ENCODE measurements around the gene TAAR5. TPM values are rescaled to one million over a fixed set of nuclear protein-coding genes. Genes with fewer than 3 reads are reported as not detected.

Gene TAAR5
- total and polyA plus RNA-seq, 2 donors (not counting 3 experiments of a cell fraction or from before 2014, with no cell fraction given) = not detected

DNA sequence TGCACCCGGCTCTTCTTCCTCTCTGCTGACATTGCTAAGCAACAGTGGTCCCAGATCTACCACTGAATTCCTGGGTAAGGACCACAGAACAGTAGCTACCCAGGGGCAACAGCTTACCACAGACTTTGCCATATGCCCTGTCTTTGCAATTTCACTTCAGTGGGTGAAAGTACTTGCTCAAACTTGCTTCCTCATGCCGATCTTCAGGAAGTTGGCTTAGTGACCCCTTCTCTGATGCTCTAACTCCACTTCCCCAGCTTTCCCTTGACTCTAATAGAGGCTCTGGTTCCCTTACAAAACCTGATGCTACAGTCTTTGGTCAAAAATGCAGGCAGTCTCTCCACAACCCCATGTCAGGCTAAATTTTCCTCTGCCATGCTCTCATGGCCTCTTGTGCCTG, 3.3 kb upstream of the TAAR5 start:
- Histone ChIP-seq H4K20me1 (replicated peaks; ENCODE audit: control insufficient read depth, extremely low read depth, insufficient read depth, low read length) (no peaks in the 10 kb centered on the region), H3K4me1 (ENCODE audit: control insufficient read depth, extremely low read depth, insufficient read depth, low read length) (no peaks in the 10 kb centered on the region), H2AFZ (ENCODE audit: low read depth, low read length) (no peak overlapping the region), H3K4me2 (ENCODE audit: insufficient read depth, low read length) (no peak overlapping the region), H3K79me2 (ENCODE audit: control insufficient read depth, insufficient read depth, low read length) (no peaks in the 10 kb centered on the region), H3K9me1 (replicated peaks; ENCODE audit: control insufficient read depth, extremely low read depth, insufficient read depth, low read length) (no peaks in the 10 kb centered on the region), H3K36me3 (ENCODE audit: control insufficient read depth in 2 of 2, extremely low read depth in 1 of 2, insufficient read depth in 2 of 2, low read length in 2 of 2) (no peaks in the 10 kb centered on the region), H3K27ac (ENCODE audit: insufficient read depth, low read depth, low read length) (no peak overlapping the region), H3K9ac (replicated peaks; ENCODE audit: extremely low read depth, insufficient read depth, low read length) (no peak overlapping the region), H3K9me3 (replicated peaks; ENCODE audit: control insufficient read depth, insufficient read depth, low read length) (no peaks in the 10 kb centered on the region), H3K4me3 (replicated peaks in 1 of 3; ENCODE audit: insufficient read depth in 1 of 3, low read depth in 1 of 3, low read length in 3 of 3) (no peak overlapping the region), H3K27me3 (ENCODE audit: control insufficient read depth in 2 of 2, insufficient read depth in 2 of 2, low read length in 2 of 2) (peaks cover 0 to 3% of the 10 kb centered on the region in 2 experiments)
- CTCF ChIA-PET = interaction anchor here (1.6 kb wide), 1 partner anchor 10 kb away, joined by 4 read pairs; no protein-coding TSS in a partner anchor
- no peak for TF ChIP-seq FOS (IDR thresholded peaks at IDR 0.05; ENCODE audit: borderline replicate concordance, insufficient read depth, low read length)
- TF ChIP-seq POLR2A (IDR thresholded peaks at IDR 0.05; ENCODE audit: low read depth, low read length) = no peak
- TF ChIP-seq, protein P1, sequence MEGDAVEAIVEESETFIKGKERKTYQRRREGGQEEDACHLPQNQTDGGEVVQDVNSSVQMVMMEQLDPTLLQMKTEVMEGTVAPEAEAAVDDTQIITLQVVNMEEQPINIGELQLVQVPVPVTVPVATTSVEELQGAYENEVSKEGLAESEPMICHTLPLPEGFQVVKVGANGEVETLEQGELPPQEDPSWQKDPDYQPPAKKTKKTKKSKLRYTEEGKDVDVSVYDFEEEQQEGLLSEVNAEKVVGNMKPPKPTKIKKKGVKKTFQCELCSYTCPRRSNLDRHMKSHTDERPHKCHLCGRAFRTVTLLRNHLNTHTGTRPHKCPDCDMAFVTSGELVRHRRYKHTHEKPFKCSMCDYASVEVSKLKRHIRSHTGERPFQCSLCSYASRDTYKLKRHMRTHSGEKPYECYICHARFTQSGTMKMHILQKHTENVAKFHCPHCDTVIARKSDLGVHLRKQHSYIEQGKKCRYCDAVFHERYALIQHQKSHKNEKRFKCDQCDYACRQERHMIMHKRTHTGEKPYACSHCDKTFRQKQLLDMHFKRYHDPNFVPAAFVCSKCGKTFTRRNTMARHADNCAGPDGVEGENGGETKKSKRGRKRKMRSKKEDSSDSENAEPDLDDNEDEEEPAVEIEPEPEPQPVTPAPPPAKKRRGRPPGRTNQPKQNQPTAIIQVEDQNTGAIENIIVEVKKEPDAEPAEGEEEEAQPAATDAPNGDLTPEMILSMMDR (IDR thresholded peaks at IDR 0.05; ENCODE audit: extremely low read depth in 1 of 2, insufficient read depth in 1 of 2, low read depth in 1 of 2, low read length in 2 of 2) = no peak
- TF ChIP-seq, protein P2, sequence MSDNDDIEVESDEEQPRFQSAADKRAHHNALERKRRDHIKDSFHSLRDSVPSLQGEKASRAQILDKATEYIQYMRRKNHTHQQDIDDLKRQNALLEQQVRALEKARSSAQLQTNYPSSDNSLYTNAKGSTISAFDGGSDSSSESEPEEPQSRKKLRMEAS (IDR thresholded peaks at IDR 0.05; ENCODE audit: insufficient read depth, insufficient read length) = no peak
- no peak for TF ChIP-seq EZH2 (IDR thresholded peaks at IDR 0.05; ENCODE audit: borderline replicate concordance, low read depth, low read length, severe bottlenecking)
- no peak for TF ChIP-seq MYC (IDR thresholded peaks at IDR 0.05; ENCODE audit: low read depth, low read length)
- no peak for TF ChIP-seq JUN (IDR thresholded peaks at IDR 0.05; ENCODE audit: borderline replicate concordance, insufficient read depth, insufficient read length, low read depth)
- TF ChIP-seq GATA2 (IDR thresholded peaks at IDR 0.05; ENCODE audit: insufficient read depth, insufficient read length, low read depth, low read length) = no peak
- TF ChIP-seq POLR2AphosphoS5 (IDR thresholded peaks at IDR 0.05; ENCODE audit: insufficient read depth, low read depth, low read length) = no peak
- FAIRE-seq (no peak), DNase-seq (ENCODE audit: low read depth, low spot score) (no peak)
- POLR2A ChIA-PET = no interaction called here
- dilution Hi-C loops (cut with MboI; ENCODE audit: extremely low pct_ligation_motif_present, low sequenced_read_pairs) = no loop called here
- intact Hi-C loops (cut with micrococcal nuclease) = no loop called here
- BruUV-seq (replicated peaks) = no TSS peak

All from endothelial cell of umbilical vein (primary cell).